Prostate gland (tissue), 2 donors: Measurements from ENCODE around the gene OTX2. TPM values are rescaled to one million over a fixed set of nuclear protein-coding genes. Genes with fewer than 3 reads are reported as not detected.

Experiments
- DNase-seq: peaks from one replicate; pipeline ENCODE4 v3.0.0-alpha.2; 2019; ENCODE audit warnings: low spot score
- H3K27ac ChIP-seq, 2 donors: fragments of 200-600 bp; sonication (generic); 2 replicates each; pipeline ENCODE4 v1.5.1; 2017 to 2019
- H3K27me3 ChIP-seq: fragments of 200-600 bp; sonication (generic); replicated peaks from 2 replicates; pipeline ENCODE4 v1.5.1; 2019; ENCODE audit not compliant: insufficient read depth
- H3K36me3 ChIP-seq, 2 donors: fragments of 200-600 bp; sonication (generic); 1 replicate in 1 of 2; 2 replicates in 1 of 2; pipeline versions ENCODE4 v1.5.1 to v1.8.1; 2017 to 2019
- H3K4me1 ChIP-seq: fragments of 200-600 bp; sonication (generic); replicated peaks from 2 replicates; pipeline ENCODE4 v1.5.1; 2019
- H3K4me3 ChIP-seq, 2 donors: fragments of 200-600 bp; sonication (generic); 2 replicates each; pipeline ENCODE4 v1.5.1; 2017 to 2019
- H3K9me3 ChIP-seq: fragments of 200-600 bp; sonication (generic); 2 replicates; pipeline ENCODE4 v1.5.1; 2017
- CTCF ChIP-seq, 4 experiments: fragments of 200-600 bp in 2 of 4; fragments of 450-650 bp in 2 of 4; sonication (generic) in 2 of 4; IDR thresholded peaks; 1 replicate in 3 of 4; 2 replicates in 1 of 4; pipeline ENCODE4 v1.5.1; 2016 to 2019; ENCODE audit warnings: antibody characterized with exemption in 4 of 4, mild to moderate bottlenecking in 2 of 4, moderate library complexity in 2 of 4
- POLR2A ChIP-seq: fragments of 450-650 bp; IDR thresholded peaks from one replicate; pipeline ENCODE4 v1.6.1; 2016; ENCODE audit warnings: antibody characterized with exemption, mild to moderate bottlenecking
- POLR2AphosphoS5 ChIP-seq: sonication (generic); formaldehyde crosslinking; IDR thresholded peaks from one replicate; pipeline ENCODE4 v1.6.1; 2017; ENCODE audit warnings: antibody characterized with exemption
- WGBS: methylation state at CpG from one replicate; pipeline ENCODE4 v1.1.5; 2018; 5-methylcytosine and 5-hydroxymethylcytosine counted together
- intact Hi-C: fragments of 100-400 bp; cut with DNase I; formaldehyde crosslinking; loops from one replicate; pipeline ENCODE4 v1.14.2; 2022
- total RNA-seq, 2 donors: library from RNA; depleted of rRNA; stranded (reverse); fragments of >200 nt; gene quantifications; one replicate each; pipeline ENCODE4 v1.1.0, GENCODE V29; 2016

The OTX2 gene
- not detected for total RNA-seq

DNA sequence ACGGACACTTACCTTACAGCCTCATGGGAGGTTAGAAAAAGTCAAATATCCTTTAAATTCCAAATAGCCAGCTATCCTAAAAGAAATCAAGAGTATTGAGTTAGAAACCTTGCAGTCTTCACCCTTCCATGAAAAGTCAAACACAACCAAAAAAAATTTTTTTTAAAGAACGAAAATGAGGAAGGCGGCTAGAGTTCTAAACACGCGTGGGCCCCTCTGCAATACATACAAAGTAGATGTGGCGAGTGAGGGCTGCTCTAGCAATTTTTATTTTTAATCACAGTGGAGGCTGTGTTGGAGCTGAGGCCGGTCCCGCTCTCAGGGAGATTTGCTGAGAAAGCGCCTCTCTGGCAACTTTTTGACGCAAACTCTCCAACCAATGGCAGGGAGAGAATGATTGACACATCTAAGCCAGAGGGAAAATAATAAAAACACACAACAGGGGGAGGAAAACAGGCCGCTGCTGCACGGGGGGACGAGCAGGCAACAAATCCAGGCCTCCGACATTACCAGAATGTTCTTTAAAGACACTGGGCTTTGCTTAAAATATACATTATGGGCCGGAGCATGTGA lies at the start of gene OTX2:
TSS of gene OTX2 (minus strand) at position 333 of the 573 bp plus-strand sequence. CDS start 5,023 bp downstream, outside the sequence.
- Histone ChIP-seq H3K36me3 (no peaks in the 10 kb centered on the region), H3K27ac (no peak within 1 kb of the TSS), H3K4me3 (no peak within 1 kb of the TSS), H3K4me1 (no peaks in the 10 kb centered on the region), H3K27me3 (peaks cover 66% of the 10 kb centered on the region), H3K9me3 (no peaks in the 10 kb centered on the region)
- WGBS: 19% methylated on average over 15 of the region's 15 CpGs
- intact Hi-C loops: no loop called here
- TF ChIP-seq POLR2AphosphoS5 (no peak), POLR2A (no peak), CTCF (IDR thresholded peaks at IDR 0.05) (no peak)
- no peak for DNase-seq

DNA sequence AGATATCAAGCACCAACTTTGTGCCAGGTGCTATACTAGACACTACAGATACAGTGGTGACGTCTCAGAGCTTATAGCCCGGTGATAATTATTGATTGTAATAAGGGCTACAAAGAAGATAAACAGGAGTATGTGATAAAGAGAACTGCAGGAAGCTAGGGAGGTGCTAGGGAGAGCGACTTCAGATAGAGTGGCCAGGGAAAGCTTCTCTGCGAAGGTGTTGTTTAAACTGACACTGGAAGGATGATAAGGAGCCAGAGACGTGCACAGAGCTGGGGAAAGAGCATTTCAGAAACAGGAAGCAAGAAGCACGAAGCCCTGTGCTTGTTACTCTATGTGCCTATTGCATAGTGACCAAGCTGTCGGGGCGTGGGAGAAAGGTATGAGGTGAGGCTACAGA lies 48.1 kb upstream of the OTX2 start:
- whole genome bisulfite sequencing: 26% methylated on average over 8 of the region's 8 CpGs

GRCh38 chr14:56857216-56857615 lies 46.9 kb upstream of the OTX2 start:
- Histone ChIP-seq H3K4me3 (no peak overlapping the region), H3K27me3 (no peaks in the 10 kb centered on the region), H3K36me3 (no peaks in the 10 kb centered on the region), H3K27ac (no peak overlapping the region), H3K4me1 (no peaks in the 10 kb centered on the region), H3K9me3 (no peaks in the 10 kb centered on the region)
- intact Hi-C loops: no loop called here
- 78% methylated on average over 6 of the region's 6 CpGs for WGBS
- DNase-seq: no peak
- TF ChIP-seq POLR2A (no peak), POLR2AphosphoS5 (no peak), CTCF (IDR thresholded peaks at IDR 0.05) (no peak)

More for the DNA sequence above, 48.1 kb upstream of the OTX2 start:
- Histone ChIP-seq H3K27me3 (no peaks in the 10 kb centered on the region), H3K36me3 (no peaks in the 10 kb centered on the region), H3K27ac (no peak overlapping the region), H3K4me3 (no peak overlapping the region), H3K9me3 (no peaks in the 10 kb centered on the region), H3K4me1 (no peaks in the 10 kb centered on the region)
- DNase-seq: no peak
- intact Hi-C loops: no loop called here
- TF ChIP-seq POLR2AphosphoS5 (no peak), POLR2A (no peak), CTCF (IDR thresholded peaks at IDR 0.05) (no peak)

DNA sequence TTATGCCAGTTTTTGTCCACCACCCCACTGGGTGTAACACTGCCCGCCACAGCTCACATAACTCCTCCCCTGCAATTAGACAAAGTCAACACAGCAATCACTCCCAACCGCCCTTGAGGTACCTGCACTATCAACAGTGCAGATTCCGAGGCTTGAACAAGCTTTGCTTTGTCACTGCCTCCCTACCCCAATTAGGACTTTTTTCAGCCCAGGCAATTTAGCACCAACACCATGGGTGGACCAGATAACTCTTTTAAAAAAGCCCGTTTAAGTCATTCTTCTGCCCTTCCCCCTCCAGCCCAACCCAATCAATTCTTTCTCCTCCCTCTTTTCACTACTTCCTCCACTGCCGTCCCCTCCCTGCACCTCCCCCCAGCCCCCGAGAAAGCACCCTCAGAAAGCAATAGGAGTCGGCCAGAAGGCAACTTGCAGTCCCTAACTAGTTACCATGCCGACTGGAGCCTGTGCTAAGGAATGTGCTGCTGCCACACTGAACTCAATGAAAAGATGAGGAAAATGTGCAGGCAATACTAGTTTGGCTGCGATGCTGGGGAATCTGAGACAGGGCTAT lies 45.7 kb upstream of the OTX2 start:
- Histone ChIP-seq H3K4me3 (no peak overlapping the region), H3K9me3 (no peaks in the 10 kb centered on the region), H3K36me3 (no peaks in the 10 kb centered on the region), H3K27me3 (no peaks in the 10 kb centered on the region), H3K4me1 (no peaks in the 10 kb centered on the region), H3K27ac (no peak overlapping the region)
- DNase-seq: no peak
- TF ChIP-seq CTCF (IDR thresholded peaks at IDR 0.05) (no peak), POLR2AphosphoS5 (no peak), POLR2A (no peak)
- 4% methylated on average over 9 of the region's 9 CpGs for WGBS
- intact Hi-C loops: no loop called here

DNA sequence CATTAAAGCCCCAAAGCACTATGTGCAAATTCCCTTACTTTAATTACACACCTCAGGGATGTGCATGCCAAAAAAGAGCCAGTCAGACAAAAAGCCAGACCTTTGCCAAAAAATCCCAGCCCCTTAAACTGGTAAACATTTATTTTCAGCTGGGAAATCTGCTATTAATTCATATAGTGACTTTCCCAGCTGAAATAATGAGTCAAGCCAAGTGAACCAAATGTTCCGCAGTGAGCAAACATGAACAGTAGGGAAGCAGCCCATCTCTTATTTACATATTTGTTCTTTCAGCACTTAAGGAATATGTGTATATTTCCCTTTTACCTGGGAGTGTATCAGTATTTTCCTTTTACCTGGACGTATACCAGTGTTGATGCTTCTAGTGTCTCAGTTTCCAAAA lies 44.0 kb upstream of the OTX2 start:
- Histone ChIP-seq H3K9me3 (no peaks in the 10 kb centered on the region), H3K27ac (no peak overlapping the region), H3K4me1 (no peaks in the 10 kb centered on the region), H3K4me3 (no peak overlapping the region), H3K36me3 (no peaks in the 10 kb centered on the region), H3K27me3 (no peaks in the 10 kb centered on the region)
- TF ChIP-seq POLR2A: no peak
- peak; percentile 84 for TF ChIP-seq POLR2AphosphoS5
- peak; percentile 49 for DNase-seq
- WGBS: 30% methylated on average over 2 of the region's 2 CpGs
- intact Hi-C loops: no loop called here
